HG03342 (cell line): Measurements from ENCODE around the gene WDR43.

ENCODE experiments used
- ATAC-seq: cut with Tn5 transposase; IDR thresholded peaks from one replicate; pipeline ENCODE4 v1.9.1; 2021; ENCODE audit warnings: mild to moderate bottlenecking, moderate library complexity; ENCODE audit not compliant: unreplicated experiment

WDR43 gene

DNA sequence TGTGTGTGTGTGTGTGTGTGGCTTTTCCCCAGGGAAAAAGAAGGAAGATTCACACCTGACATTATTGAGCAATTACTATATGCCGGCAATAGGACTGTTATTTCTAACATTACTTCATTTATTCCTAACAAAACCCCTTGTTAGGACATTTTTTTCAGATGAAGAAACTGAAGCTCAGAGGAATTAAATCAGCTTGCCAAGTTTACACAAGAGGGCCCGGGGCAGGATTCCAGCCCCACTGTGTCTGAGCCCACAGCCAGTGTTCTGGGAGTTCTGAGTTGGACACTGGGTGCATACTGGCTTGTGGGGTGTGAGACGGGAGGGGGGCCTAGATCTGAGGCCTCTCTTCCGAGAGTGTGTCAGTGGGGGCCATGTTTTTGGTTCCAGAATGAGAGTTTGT lies 96.6 kb downstream of the WDR43 start:
- no peak for ATAC-seq

DNA sequence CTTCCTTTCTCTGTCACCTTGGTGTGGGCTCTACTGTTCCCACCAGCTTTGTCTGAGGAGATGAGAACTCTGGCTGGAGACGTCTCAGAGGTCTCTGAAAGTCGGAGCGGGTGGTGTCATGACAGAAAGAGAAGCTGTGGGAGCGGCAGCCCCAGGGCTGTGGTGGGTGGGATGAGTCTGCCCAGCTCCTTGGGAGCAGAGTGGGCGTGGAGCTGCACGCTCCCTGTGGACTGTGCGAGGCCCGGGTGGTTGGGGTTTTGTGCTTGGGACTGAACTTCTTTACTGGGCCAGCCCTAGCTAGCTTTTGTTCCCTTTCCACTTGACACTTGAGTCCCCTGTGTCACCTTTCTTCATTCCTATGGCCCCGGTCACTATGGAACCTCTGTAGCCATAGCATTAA lies 97.0 kb downstream of the WDR43 start:
- no peak for ATAC-seq

DNA sequence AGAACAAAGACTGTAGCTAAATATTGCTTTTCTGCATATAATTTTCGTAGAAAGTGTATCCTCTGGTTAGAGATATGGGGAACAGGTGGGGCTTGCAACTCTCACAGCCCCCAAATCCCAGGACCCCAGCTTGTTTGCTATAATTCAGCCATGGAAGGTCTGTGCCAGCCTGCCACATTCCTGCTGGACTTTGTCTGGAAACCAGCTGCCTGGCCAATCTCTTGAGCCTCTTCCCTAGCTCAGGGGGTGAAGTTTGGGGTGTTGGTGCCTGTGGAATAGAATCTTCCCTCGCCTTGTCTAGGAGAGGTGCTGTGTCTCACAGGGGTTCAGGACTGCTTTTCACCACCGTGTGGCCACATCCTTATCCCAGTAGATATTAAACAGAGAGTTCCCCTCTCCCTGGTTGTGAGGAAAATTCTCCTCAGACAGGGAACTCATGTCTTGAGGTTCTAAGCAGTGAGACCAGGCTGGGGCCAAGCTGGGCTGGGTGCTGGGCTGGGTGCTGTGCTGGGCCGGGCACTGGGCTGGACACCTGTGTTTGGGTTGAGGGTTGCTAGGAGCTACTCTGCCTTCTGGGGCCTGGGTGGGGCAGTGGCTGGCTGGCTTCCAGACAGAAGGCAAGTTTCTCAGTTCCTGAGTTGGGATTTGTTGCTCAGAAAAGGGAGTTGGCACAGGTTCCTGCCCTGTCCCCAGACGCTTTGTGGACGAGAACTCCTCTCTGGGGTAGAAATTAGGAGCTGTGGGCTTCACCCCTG lies 98.9 kb downstream of the WDR43 start:
- ATAC-seq = no peak

DNA sequence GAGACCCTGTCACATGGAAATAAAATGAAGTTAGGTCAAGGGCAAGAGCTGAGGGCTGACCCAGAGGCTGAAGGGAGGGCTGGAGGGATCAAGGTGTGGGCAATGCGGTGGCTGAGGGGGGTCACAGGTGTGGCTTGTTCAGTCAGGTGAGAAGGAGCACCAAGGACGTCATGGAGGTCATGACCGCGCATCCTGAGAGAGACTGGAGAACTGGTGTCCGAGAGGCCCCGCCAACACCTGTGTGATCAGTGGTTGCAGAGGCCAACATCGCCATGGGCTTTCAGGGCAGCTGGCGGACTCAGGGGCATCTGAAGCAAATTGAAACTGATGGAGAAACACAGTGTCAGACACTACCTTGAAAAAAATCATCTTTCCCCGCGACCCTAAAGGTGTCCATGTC lies 99.6 kb downstream of the WDR43 start:
- no peak for ATAC-seq

DNA sequence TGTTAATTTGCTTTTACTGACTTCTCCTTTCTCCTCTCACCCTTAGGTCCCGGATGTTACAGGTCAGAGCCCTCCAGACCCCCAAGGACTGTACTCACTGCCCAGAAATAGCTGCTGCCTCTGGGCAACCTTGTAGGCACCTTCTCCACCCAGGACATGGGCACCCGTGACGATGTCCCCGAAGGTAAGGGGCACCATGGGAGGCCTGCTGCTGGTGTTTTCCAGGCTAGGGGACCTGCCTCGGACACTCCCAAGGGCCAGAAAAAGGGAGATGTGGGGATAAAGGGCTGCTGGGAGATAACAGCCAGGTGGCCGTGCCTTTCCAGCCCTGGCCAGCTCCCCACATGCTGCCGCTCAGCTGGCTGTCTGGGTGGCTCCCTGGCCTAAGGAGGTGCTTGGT lies 100.2 kb downstream of the WDR43 start:
- no peak for ATAC-seq

DNA sequence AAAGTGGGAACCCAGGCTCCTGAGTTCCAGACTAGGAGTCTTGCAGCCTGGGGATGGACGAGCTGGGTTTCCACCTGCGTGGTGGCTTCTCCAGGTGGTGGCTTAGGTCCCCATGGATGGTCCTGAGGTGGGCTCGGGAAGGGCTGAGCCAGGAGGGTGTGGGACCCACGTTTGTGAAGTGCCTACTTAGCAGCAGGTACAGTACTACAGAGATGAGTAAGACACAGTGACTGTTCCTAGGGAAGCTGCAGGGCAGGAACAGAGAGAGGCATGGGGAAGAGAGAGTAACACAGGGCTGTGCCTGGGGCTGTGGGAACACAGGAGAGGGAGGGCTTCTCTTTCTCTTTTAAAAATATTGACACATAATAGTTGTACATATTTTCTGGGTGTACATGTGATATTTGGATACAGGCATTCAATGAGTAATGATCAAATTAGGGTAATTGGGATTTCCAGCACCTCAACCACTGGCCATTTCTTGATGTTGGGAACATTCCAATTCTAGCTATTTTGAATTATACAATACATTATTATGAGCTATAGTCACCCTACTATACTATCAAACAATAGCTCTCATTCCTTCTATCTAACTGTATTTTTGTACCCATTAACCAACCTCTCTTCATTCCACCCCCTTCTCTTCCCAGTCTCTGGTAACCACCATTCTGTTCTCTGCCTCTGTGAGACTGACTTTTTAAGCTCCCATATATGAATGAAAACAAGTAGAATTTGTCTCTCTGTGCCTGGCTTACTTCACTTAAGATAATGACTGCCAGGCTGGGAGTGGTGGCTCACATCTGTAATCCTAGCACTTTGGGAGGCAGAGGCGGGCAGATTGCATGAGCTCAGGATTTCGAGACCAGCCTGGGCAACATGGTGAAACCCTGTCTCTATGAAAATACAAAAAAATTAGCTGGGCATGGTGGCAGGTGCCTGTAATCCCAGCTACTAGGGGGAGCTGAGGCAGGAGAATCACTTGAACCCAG lies 101.6 kb downstream of the WDR43 start:
- no peak for ATAC-seq

DNA sequence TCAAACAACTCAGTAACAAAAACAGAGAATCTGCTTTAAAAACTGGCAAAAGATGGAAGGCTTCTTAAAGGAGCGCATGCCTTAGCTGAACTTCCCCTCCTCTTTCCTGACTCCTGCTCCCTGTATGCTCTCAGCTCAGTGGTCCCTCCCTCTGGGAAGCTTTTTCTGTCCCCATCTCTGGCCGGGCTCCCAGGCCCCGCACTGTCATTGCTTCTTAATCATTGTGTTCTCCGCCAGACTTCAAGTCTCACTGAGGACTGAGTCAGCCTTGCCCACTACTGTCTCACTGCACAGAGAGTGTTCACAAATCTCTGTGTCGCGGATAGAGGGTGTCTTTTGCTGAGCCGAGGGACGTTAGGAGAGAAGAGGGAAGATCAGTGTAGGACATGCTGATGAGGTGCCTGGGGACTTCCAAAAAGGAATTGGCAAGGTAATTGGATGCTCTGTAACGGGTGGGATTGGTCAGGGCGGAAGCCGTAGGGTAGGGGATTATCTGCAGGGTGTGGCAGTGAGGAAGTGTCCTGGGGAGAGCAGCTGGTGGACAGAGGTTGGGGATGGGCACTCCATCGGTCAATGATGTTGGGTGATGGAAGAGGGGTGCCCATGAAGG lies 102.9 kb downstream of the WDR43 start:
- no peak for ATAC-seq
